ENCODE data around the gene SLC29A2. TPM values are rescaled to one million over a fixed set of nuclear protein-coding genes. Genes with fewer than 3 reads are reported as not detected.

Gene SLC29A2
- total and polyA plus RNA-seq, 4 donors = 1.2 to 3.3 (median 1.5) TPM

DNA sequence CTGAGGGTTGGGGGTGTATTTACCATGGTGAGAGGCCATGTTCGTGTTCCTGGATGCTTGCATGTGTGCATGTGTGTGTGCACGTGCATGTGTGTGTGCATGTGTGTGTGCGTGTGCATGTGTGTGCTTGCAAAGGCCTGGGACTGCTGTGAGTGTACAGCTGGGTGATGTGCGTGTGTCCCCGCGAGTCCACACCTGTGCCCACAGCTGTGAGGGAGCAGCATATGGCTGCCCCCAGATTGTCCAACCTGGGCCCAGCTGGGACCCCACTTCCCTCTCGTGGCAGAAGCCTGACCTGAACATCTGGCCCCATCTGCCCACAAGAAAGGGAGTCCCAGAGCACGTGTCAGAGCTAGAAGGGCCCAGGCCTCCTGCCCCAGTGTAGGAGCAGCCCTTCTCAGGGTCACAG is 46.3 kb downstream of the SLC29A2 start:
- Histone ChIP-seq H3K36me3 (ENCODE audit: control insufficient read depth in 4 of 4, insufficient read depth in 3 of 4, low read depth in 1 of 4, low read length in 3 of 4) (no peaks in the 10 kb centered on the region), H3K9ac (ENCODE audit: low read depth in 1 of 2, low read length in 2 of 2) (no peak overlapping the region), H3K4me3 (ENCODE audit: low read depth in 1 of 3, low read length in 3 of 3) (no peak overlapping the region), H3K4me1 (ENCODE audit: control insufficient read depth in 4 of 4, insufficient read depth in 4 of 4, low read length in 3 of 4) (peaks cover 2 to 9% (median 4%) of the 10 kb centered on the region in 4 donors), H3K27me3 (ENCODE audit: control insufficient read depth in 4 of 4, insufficient read depth in 4 of 4, low read length in 3 of 4) (no peaks in the 10 kb centered on the region), H3K9me3 (ENCODE audit: control insufficient read depth in 4 of 4, low read length in 3 of 4) (no peaks in the 10 kb centered on the region), H3K27ac (ENCODE audit: low read depth in 1 of 2, low read length in 2 of 2) (no peak overlapping the region)
- DNase-seq (ENCODE audit: low spot score) = no peak
- WGBS = 88% methylated on average over 8 of the region's 8 CpGs
- TF ChIP-seq FOXA2 (IDR thresholded peaks at IDR 0.05) (no peak), RXRA (IDR thresholded peaks at IDR 0.05) (no peak), NR2F2 (IDR thresholded peaks at IDR 0.05) (no peak), YY1 (IDR thresholded peaks at IDR 0.05) (no peak), JUND (IDR thresholded peaks at IDR 0.05) (no peak), TAF1 (conservative IDR thresholded peaks at IDR 0.05) (no peak), SP1 (IDR thresholded peaks at IDR 0.05) (no peak), RAD21 (IDR thresholded peaks at IDR 0.05) (no peak), HNF4A (conservative IDR thresholded peaks at IDR 0.05) (no peak), EGR1 (IDR thresholded peaks at IDR 0.05; ENCODE audit: low read depth in 2 of 2) (no peak), HNF4G (IDR thresholded peaks at IDR 0.05) (no peak), GABPA (IDR thresholded peaks at IDR 0.05 in 1 of 2, conservative IDR thresholded peaks at IDR 0.05 in 1 of 2) (no peak), FOXA1 (IDR thresholded peaks at IDR 0.05) (no peak)
- TF ChIP-seq, protein P1, sequence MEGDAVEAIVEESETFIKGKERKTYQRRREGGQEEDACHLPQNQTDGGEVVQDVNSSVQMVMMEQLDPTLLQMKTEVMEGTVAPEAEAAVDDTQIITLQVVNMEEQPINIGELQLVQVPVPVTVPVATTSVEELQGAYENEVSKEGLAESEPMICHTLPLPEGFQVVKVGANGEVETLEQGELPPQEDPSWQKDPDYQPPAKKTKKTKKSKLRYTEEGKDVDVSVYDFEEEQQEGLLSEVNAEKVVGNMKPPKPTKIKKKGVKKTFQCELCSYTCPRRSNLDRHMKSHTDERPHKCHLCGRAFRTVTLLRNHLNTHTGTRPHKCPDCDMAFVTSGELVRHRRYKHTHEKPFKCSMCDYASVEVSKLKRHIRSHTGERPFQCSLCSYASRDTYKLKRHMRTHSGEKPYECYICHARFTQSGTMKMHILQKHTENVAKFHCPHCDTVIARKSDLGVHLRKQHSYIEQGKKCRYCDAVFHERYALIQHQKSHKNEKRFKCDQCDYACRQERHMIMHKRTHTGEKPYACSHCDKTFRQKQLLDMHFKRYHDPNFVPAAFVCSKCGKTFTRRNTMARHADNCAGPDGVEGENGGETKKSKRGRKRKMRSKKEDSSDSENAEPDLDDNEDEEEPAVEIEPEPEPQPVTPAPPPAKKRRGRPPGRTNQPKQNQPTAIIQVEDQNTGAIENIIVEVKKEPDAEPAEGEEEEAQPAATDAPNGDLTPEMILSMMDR (IDR thresholded peaks at IDR 0.05; ENCODE audit: low read depth, low read length, missing input control) = no peak
- TF ChIP-seq, protein P2, sequence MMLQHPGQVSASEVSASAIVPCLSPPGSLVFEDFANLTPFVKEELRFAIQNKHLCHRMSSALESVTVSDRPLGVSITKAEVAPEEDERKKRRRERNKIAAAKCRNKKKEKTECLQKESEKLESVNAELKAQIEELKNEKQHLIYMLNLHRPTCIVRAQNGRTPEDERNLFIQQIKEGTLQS (IDR thresholded peaks at IDR 0.05) = no peak
- TF ChIP-seq, protein P3, sequence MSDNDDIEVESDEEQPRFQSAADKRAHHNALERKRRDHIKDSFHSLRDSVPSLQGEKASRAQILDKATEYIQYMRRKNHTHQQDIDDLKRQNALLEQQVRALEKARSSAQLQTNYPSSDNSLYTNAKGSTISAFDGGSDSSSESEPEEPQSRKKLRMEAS (IDR thresholded peaks at IDR 0.05) = no peak
- TF ChIP-seq, protein P4, sequence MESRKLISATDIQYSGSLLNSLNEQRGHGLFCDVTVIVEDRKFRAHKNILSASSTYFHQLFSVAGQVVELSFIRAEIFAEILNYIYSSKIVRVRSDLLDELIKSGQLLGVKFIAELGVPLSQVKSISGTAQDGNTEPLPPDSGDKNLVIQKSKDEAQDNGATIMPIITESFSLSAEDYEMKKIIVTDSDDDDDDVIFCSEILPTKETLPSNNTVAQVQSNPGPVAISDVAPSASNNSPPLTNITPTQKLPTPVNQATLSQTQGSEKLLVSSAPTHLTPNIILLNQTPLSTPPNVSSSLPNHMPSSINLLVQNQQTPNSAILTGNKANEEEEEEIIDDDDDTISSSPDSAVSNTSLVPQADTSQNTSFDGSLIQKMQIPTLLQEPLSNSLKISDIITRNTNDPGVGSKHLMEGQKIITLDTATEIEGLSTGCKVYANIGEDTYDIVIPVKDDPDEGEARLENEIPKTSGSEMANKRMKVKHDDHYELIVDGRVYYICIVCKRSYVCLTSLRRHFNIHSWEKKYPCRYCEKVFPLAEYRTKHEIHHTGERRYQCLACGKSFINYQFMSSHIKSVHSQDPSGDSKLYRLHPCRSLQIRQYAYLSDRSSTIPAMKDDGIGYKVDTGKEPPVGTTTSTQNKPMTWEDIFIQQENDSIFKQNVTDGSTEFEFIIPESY (IDR thresholded peaks at IDR 0.05) = no peak
- TF ChIP-seq, protein P5, sequence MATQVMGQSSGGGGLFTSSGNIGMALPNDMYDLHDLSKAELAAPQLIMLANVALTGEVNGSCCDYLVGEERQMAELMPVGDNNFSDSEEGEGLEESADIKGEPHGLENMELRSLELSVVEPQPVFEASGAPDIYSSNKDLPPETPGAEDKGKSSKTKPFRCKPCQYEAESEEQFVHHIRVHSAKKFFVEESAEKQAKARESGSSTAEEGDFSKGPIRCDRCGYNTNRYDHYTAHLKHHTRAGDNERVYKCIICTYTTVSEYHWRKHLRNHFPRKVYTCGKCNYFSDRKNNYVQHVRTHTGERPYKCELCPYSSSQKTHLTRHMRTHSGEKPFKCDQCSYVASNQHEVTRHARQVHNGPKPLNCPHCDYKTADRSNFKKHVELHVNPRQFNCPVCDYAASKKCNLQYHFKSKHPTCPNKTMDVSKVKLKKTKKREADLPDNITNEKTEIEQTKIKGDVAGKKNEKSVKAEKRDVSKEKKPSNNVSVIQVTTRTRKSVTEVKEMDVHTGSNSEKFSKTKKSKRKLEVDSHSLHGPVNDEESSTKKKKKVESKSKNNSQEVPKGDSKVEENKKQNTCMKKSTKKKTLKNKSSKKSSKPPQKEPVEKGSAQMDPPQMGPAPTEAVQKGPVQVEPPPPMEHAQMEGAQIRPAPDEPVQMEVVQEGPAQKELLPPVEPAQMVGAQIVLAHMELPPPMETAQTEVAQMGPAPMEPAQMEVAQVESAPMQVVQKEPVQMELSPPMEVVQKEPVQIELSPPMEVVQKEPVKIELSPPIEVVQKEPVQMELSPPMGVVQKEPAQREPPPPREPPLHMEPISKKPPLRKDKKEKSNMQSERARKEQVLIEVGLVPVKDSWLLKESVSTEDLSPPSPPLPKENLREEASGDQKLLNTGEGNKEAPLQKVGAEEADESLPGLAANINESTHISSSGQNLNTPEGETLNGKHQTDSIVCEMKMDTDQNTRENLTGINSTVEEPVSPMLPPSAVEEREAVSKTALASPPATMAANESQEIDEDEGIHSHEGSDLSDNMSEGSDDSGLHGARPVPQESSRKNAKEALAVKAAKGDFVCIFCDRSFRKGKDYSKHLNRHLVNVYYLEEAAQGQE (IDR thresholded peaks at IDR 0.05) = no peak

Data from liver (tissue), 9 donors.